ENCODE measurements around the gene HCFC1. TPM values are rescaled to one million over a fixed set of nuclear protein-coding genes. Genes with fewer than 3 reads are reported as not detected.

Gene HCFC1
- total and polyA plus RNA-seq, 9 of the 15 experiments (the other 6 are each of a cell fraction or from before 2014, with no cell fraction given): 2.8 to 133 (median 17.1) TPM

GRCh38 chrX:153966841-153967535 lies 4.6 kb downstream of the HCFC1 start:
- peak overlapping the region; percentile 77 to 96 for H3K9ac ChIP-seq (ENCODE audit: insufficient read depth in 1 of 2, low read depth in 2 of 2, low read length in 2 of 2)
- TF ChIP-seq SUPT5H (IDR thresholded peaks at IDR 0.05) (no peak), SOX6 (IDR thresholded peaks at IDR 0.05) (no peak), EGR1 (conservative IDR thresholded peaks at IDR 0.05) (peak; percentile 35; the same call in 1 of the 2 replicates), ZNF561 (CRISPR knock-in tag; conservative IDR thresholded peaks at IDR 0.05) (no peak), MTA1 (IDR thresholded peaks at IDR 0.05; ENCODE audit: borderline replicate concordance) (no peak), ZBTB33 (CRISPR knock-in tag; IDR thresholded peaks at IDR 0.05) (no peak), ASH1L (IDR thresholded peaks at IDR 0.05; ENCODE audit: borderline replicate concordance, low read depth, partially characterized antibody) (no peak), SRSF7 (optimal IDR thresholded peaks at IDR 0.05; ENCODE audit: low read depth, low read length) (no peak), HMG20A (CRISPR knock-in tag; conservative IDR thresholded peaks at IDR 0.05) (no peak), RBFOX2 (IDR thresholded peaks at IDR 0.05; ENCODE audit: low read depth, low read length) (peak; percentile 36; the same call in 1 of the 2 replicates), CC2D1A (IDR thresholded peaks at IDR 0.05) (no peak), MNT (conservative IDR thresholded peaks at IDR 0.05) (peak in 1 of 2 experiments; percentile 21; a peak in 1 of 4 replicates), ZNF143 (CRISPR knock-in tag; IDR thresholded peaks at IDR 0.05) (no peak), TAF7 (tag; IDR thresholded peaks at IDR 0.05) (no peak), ZHX1 (conservative IDR thresholded peaks at IDR 0.05; ENCODE audit: low read length) (no peak), PHB (CRISPR knock-in tag; IDR thresholded peaks at IDR 0.05) (no peak)
- no peaks in the 10 kb centered on the region for H3K27me3 ChIP-seq (ENCODE audit: control insufficient read depth in 2 of 2, insufficient read depth in 2 of 2, low read length in 2 of 2)
- H2AFZ ChIP-seq (ENCODE audit: low read depth, low read length): no peak overlapping the region
- intact Hi-C loops (cut with micrococcal nuclease): no loop called here
- peaks cover 53% of the 10 kb centered on the region for H4K20me1 ChIP-seq (replicated peaks; ENCODE audit: control insufficient read depth, insufficient read depth, low read length)
- ChIA-PET CTCF (ENCODE audit: low intra/inter-chr PET ratio) (no interaction called here), POLR2A (interaction anchor here (0.6 to 3.1 kb wide), 9 partner anchors 9 to 404 kb away, joined by 3 to 24 read pairs (median 5); no protein-coding TSS in a partner anchor)
- H3K36me3 ChIP-seq (ENCODE audit: control insufficient read depth, insufficient read depth, low read length): peaks cover 76% of the 10 kb centered on the region; the same call in 2 of the 3 replicates
- ATAC-seq (no peak), DNase-seq (ENCODE audit: extremely low read depth in 1 of 4, low spot score in 3 of 4) (peak in 1 of 4 experiments; percentile 47), FAIRE-seq (no peak)
- peak overlapping the region; percentile 86 for H3K4me2 ChIP-seq (ENCODE audit: insufficient read depth, low read length)
- peak overlapping the region; percentile 84; the same call in 1 of the 2 replicates for H3K4me3 ChIP-seq
- no TSS peak for BruUV-seq (replicated peaks)
- in situ Hi-C loops (cut with MboI): no loop called here
- peaks cover 5% of the 10 kb centered on the region for H3K9me1 ChIP-seq (ENCODE audit: control insufficient read depth, insufficient read depth, low read length)
- no peaks in the 10 kb centered on the region for H3K9me3 ChIP-seq (replicated peaks; ENCODE audit: control insufficient read depth, insufficient read depth, low read depth, low read length)
- peak overlapping the region; percentile 46; the same call in 2 of the 3 replicates for H3K27ac ChIP-seq (ENCODE audit: extremely low read depth, low read depth, low read length)
- H3K4me1 ChIP-seq (replicated peaks in 1 of 2; ENCODE audit: control insufficient read depth in 2 of 2, insufficient read depth in 2 of 2, low read length in 2 of 2): peaks cover 27 to 55% of the 10 kb centered on the region in 2 experiments
- peaks cover 92% of the 10 kb centered on the region for H3K79me2 ChIP-seq (ENCODE audit: control insufficient read depth, insufficient read depth, low read length)
- WGBS (ENCODE audit: insufficient coverage, low coverage, missing lambda C conversion rate): 45% methylated on average over 10 of the region's 14 CpGs
